NCI-H446 treated with DMSO at 0.1 percent for 48 hours (cell line): ENCODE measurements around the gene TTYH1.
A peak's percentile ranks its signal among the peaks of the same experiment; 100 is the strongest.
"Not testable (repeated sequence)": the region's sequence is repeated elsewhere in the genome, so short reads cannot be mapped to it uniquely, and the experiment has no call there.

ENCODE experiments used
- DNase-seq: peaks from one replicate; lab custom pipeline; 2025; lab: John Stamatoyannopoulos, UW

The TTYH1 gene

GRCh38 chr19:54444737-54445136 lies 29.5 kb downstream of the TTYH1 start:
- DNase-seq, result no peak

GRCh38 chr19:54446349-54446748 lies 31.1 kb downstream of the TTYH1 start:
- not testable (repeated sequence) for DNase-seq

- no peak for DNase-seq
These were observed 32.9 kb downstream of the TTYH1 start for GRCh38 chr19:54448040-54448773.

- DNase-seq, result peak; percentile 92
These were observed 33.8 kb downstream of the TTYH1 start, which contains the start of gene LENG8 for GRCh38 chr19:54448774-54449700. Gene LENG8 (plus strand): TSS chr19:54449199. CDS start chr19:54451345, 2,146 bp downstream.

- no peak for DNase-seq
These were observed 34.4 kb downstream of the TTYH1 start for GRCh38 chr19:54449701-54450069.

GRCh38 chr19:54451331-54451871 lies 36.1 kb downstream of the TTYH1 start:
- DNase-seq, result no peak

- no peak for DNase-seq
These were observed 36.7 kb downstream of the TTYH1 start for GRCh38 chr19:54451997-54452396.

GRCh38 chr19:54452626-54453025 lies 37.4 kb downstream of the TTYH1 start:
- DNase-seq, result no peak

- no peak for DNase-seq
These were observed 38.9 kb downstream of the TTYH1 start for GRCh38 chr19:54453921-54454780.

GRCh38 chr19:54454781-54455675 lies 39.8 kb downstream of the TTYH1 start:
- DNase-seq, result no peak

- DNase-seq, result no peak
These were observed 40.6 kb downstream of the TTYH1 start for GRCh38 chr19:54455786-54456422.

GRCh38 chr19:54456423-54457373 lies 41.4 kb downstream of the TTYH1 start:
- no peak for DNase-seq

- no peak for DNase-seq
These were observed 42.7 kb downstream of the TTYH1 start for GRCh38 chr19:54457773-54458647.

GRCh38 chr19:54458648-54459281 lies 43.5 kb downstream of the TTYH1 start:
- DNase-seq, result no peak

GRCh38 chr19:54459282-54460229 lies 44.3 kb downstream of the TTYH1 start:
- no peak for DNase-seq

GRCh38 chr19:54460230-54461005 lies 45.2 kb downstream of the TTYH1 start:
- no peak for DNase-seq
